ENCODE results near the gene SHANK3.

The SHANK3 gene

GRCh38 chr22:50678651-50679521 lies 6.3 kb downstream of the SHANK3 start:
- H3K4me3 ChIP-seq (ENCODE audit: low read length), result no peak overlapping the region
- TF ChIP-seq ZNF274 (IDR thresholded peaks at IDR 0.05; ENCODE audit: low read depth, low read length), result no peak

GRCh38 chr22:50683086-50683993 lies 10.7 kb downstream of the SHANK3 start:
- no peak overlapping the region for H3K4me3 ChIP-seq (ENCODE audit: low read length)
- no peak for TF ChIP-seq ZNF274 (IDR thresholded peaks at IDR 0.05; ENCODE audit: low read depth, low read length)

DNA sequence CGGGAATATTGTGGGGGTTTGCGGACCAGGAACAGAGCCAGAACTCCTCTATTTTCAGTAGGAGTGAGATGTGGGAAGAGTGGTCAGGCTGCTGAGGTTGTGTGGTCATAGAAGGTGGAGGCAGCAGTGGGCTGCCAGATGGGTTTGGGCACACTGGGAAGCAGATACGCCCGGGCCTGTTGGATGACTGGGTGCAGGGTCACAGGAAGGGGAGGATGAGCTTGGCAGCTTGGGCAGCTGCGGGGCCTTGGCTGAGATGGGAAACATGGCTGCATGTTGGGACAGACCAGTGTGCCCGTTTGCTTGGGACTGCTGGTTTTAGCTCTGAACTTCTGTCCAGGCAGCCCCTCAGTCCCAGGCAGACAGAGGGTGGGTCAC lies 11.4 kb downstream of the SHANK3 start:
- no peak for TF ChIP-seq ZNF274 (IDR thresholded peaks at IDR 0.05; ENCODE audit: low read depth, low read length)

GRCh38 chr22:50684501-50684900 lies 11.9 kb downstream of the SHANK3 start:
- H3K4me3 ChIP-seq (ENCODE audit: low read length), result no peak overlapping the region
- TF ChIP-seq ZNF274 (IDR thresholded peaks at IDR 0.05; ENCODE audit: low read depth, low read length), result no peak

More for the DNA sequence above, 11.4 kb downstream of the SHANK3 start:
- H3K4me3 ChIP-seq (ENCODE audit: low read length), result no peak overlapping the region

DNA sequence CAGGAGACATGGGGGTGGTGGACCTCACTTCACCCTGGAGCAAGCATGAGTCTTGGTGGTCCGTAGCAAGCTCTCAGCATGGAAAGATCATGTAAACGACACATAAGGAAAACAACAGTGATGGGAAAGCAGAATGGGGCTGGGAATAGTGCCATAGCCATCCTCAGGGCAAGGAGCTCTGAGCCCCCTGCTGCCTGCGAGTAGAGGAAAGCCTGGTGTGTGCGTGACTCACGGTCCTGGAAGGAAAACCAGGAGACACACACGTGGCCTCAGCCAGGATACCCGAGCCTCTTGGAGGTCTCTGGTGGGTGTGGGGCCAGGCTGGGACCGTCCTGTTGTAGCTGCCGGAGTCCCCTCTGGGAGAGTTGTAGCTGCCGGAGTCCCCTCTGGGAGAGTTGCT lies 12.4 kb downstream of the SHANK3 start:
- no peak for TF ChIP-seq ZNF274 (IDR thresholded peaks at IDR 0.05; ENCODE audit: low read depth, low read length)
- no peak overlapping the region for H3K4me3 ChIP-seq (ENCODE audit: low read length)

GRCh38 chr22:50686794-50687193 lies 14.2 kb downstream of the SHANK3 start:
- TF ChIP-seq ZNF274 (IDR thresholded peaks at IDR 0.05; ENCODE audit: low read depth, low read length), result no peak
- no peak overlapping the region for H3K4me3 ChIP-seq (ENCODE audit: low read length)

GRCh38 chr22:50687829-50688228 lies 15.2 kb downstream of the SHANK3 start:
- H3K4me3 ChIP-seq (ENCODE audit: low read length), result no peak overlapping the region
- no peak for TF ChIP-seq ZNF274 (IDR thresholded peaks at IDR 0.05; ENCODE audit: low read depth, low read length)

DNA sequence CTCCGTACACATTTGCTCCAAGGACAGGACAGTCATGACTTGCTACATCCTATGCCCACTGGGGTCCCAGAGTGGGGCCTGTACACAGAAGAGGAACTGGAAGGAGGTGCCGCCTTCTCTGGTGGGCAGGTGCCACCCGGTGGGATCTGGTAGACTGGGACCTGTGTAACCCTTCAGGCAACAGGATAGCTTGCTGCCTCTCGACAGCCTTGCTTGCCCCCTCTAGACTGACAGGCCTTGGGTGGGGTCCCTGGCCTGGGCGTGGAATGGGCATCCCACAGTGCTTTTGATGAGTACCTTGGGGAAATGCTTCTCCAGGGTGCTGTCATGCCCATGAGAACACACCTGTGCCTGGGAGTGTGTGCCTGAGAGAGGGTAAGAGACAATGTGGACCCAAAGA lies 15.8 kb downstream of the SHANK3 start:
- no peak overlapping the region for H3K4me3 ChIP-seq (ENCODE audit: low read length)
- no peak for TF ChIP-seq ZNF274 (IDR thresholded peaks at IDR 0.05; ENCODE audit: low read depth, low read length)

- no peak for TF ChIP-seq ZNF274 (IDR thresholded peaks at IDR 0.05; ENCODE audit: low read depth, low read length)
Observed at GRCh38 chr22:50691521-50691920, 18.9 kb downstream of the SHANK3 start.

DNA sequence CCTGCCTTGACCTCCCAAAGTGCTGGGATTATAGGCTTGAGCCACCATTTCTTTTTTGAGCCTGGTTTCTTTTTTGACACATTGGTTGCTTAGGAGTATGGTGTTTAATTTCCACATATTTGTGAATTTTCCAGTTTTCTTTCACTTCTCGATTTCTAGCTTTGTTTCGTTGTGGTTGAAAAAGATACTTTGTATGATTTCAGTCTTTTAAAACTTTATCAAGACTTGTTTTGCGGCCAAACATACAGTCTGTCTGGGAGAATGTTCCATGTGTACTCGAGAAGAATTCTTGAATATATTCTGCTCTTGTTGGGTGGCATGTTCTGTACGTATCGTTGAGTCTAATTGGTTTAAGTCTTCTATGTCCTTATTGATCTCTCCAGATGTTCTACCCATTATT lies 20.8 kb downstream of the SHANK3 start:
- no peak for TF ChIP-seq ZNF274 (IDR thresholded peaks at IDR 0.05; ENCODE audit: low read depth, low read length)
- H3K4me3 ChIP-seq (ENCODE audit: low read length), result no peak overlapping the region

More at GRCh38 chr22:50691521-50691920, 18.9 kb downstream of the SHANK3 start:
- H3K4me3 ChIP-seq (ENCODE audit: low read length), result no peak overlapping the region

- no peak for TF ChIP-seq ZNF274 (IDR thresholded peaks at IDR 0.05; ENCODE audit: low read depth, low read length)
- H3K4me3 ChIP-seq (ENCODE audit: low read length), result no peak overlapping the region
Observed at GRCh38 chr22:50694099-50694605, 21.5 kb downstream of the SHANK3 start.

- H3K4me3 ChIP-seq (ENCODE audit: low read length), result no peak overlapping the region
- no peak for TF ChIP-seq ZNF274 (IDR thresholded peaks at IDR 0.05; ENCODE audit: low read depth, low read length)
Observed at GRCh38 chr22:50694766-50695420, 22.3 kb downstream of the SHANK3 start.

DNA sequence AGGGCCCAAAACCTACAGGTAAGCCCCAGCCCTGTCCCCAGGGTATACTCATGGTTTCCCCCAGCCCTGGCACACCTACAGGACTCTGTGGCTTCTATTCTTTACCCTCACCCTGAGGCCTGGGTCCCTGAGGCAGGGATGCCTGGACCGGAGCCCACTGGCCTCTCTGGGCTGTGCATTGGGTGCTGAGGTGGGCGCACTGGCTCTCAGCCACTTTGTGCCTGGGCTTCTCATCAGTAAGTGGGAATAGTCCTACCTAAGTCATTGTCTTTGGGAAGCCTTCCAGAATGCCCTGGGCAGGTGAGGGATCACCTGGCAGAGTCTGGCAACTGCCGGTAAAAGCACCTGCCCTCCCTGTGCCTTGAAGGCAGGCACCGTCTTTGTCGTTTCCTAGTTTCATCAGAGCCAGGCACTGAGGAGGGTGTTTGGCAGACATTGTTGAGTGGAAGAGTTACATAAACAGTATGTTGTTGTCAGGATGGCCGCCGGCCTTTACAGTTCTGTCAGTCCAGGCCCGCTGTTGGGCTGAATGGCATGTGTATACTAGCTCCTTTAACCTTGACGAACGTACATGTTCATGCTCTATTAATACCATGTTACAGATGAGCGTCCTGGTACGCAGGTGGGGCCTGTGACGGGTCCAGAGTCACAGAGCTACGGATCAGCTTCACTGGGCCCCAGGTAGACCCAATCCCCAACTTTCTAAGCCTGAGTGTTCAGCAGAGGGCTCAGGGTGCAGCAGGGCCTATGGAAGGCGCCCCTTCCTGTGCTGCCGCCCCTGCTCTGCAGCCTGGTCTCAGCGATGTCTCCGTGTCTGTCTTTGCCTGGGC lies 23.0 kb downstream of the SHANK3 start:
- no peak overlapping the region for H3K4me3 ChIP-seq (ENCODE audit: low read length)
- no peak for TF ChIP-seq ZNF274 (IDR thresholded peaks at IDR 0.05; ENCODE audit: low read depth, low read length)
